ENCODE measurements around the gene UPK3A. TPM values are rescaled to one million over a fixed set of nuclear protein-coding genes. Genes with fewer than 3 reads are reported as not detected.

Gene UPK3A
- total RNA-seq, 2 experiments from 2014 or later: not detected

DNA sequence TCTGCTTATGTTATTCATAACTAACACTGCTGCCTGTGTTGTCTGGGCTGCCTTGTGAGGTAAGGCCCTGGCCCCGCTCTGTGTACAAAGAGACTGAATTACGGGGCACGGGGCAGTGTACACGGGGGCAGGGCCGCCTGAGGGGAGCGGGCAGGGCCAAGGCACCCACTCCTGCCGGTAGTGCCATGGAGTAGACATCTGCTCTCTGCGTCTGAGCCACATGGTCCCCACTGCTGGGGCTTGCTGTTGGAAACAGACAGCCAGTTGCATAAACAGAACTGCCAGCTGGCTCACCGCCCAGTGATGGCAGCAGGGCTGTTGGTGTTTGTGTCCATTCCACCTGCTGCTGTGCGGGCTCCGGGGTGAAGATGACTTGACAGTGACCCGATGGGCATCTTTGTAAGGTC lies 44.8 kb downstream of the UPK3A start:
- Histone ChIP-seq H3K4me3 (ENCODE audit: low read length) (no peak overlapping the region), H3K9me3 (ENCODE audit: control insufficient read depth in 1 of 2, insufficient read depth in 1 of 2, low read length in 2 of 2) (no peaks in the 10 kb centered on the region), H3K4me1 (ENCODE audit: insufficient read depth, low read length) (peaks cover 11% of the 10 kb centered on the region), H3K36me3 (ENCODE audit: insufficient read depth, low read length) (peaks cover 75% of the 10 kb centered on the region), H3K27ac (ENCODE audit: low read depth in 1 of 2, low read length in 2 of 2) (no peak overlapping the region), H3K27me3 (ENCODE audit: control insufficient read depth in 1 of 2, insufficient read depth in 2 of 2, low read length in 2 of 2) (no peaks in the 10 kb centered on the region)
- DNase-seq: no peak
- TF ChIP-seq, protein P1, sequence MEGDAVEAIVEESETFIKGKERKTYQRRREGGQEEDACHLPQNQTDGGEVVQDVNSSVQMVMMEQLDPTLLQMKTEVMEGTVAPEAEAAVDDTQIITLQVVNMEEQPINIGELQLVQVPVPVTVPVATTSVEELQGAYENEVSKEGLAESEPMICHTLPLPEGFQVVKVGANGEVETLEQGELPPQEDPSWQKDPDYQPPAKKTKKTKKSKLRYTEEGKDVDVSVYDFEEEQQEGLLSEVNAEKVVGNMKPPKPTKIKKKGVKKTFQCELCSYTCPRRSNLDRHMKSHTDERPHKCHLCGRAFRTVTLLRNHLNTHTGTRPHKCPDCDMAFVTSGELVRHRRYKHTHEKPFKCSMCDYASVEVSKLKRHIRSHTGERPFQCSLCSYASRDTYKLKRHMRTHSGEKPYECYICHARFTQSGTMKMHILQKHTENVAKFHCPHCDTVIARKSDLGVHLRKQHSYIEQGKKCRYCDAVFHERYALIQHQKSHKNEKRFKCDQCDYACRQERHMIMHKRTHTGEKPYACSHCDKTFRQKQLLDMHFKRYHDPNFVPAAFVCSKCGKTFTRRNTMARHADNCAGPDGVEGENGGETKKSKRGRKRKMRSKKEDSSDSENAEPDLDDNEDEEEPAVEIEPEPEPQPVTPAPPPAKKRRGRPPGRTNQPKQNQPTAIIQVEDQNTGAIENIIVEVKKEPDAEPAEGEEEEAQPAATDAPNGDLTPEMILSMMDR (IDR thresholded peaks at IDR 0.05): no peak
- Mint-ChIP-seq H3K9me3 (no peaks in the 10 kb centered on the region), H3K4me1 (ENCODE audit: low read depth) (peaks cover 24% of the 10 kb centered on the region), H3K27me3 (no peaks in the 10 kb centered on the region), H3K4me3 (no peak overlapping the region), H3K27ac (no peak overlapping the region), H3K36me3 (ENCODE audit: low read depth) (peaks cover 88% of the 10 kb centered on the region)
- POLR2A ChIA-PET: no interaction called here
- intact Hi-C loops (cut with DNase I, micrococcal nuclease): no loop called here
- CTCF ChIA-PET: no interaction called here
- ATAC-seq (ENCODE audit: poor library complexity): no peak

DNA sequence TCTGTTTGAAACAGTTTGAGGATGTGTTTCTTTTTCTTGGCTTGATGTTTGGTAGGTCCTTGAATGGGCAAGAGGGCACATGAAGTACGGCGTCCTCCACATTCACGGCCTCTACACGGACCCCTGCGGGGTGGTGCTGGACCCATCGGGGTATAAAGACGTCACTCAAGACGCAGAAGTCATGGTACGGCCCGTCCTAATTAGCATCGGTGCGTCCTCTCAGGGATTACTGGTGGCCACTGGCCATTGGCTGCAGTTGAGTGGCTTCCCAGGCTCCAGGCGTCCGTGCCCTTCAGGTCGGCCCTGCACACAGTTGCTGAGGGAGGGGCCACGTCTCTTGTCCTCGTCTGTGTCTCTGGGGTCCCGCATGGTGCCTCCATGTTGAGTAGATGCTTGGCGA lies 45.8 kb downstream of the UPK3A start:
- Mint-ChIP-seq H3K27me3 (no peaks in the 10 kb centered on the region), H3K4me3 (no peak overlapping the region), H3K9me3 (no peaks in the 10 kb centered on the region), H3K27ac (peak overlapping the region; percentile 21), H3K4me1 (ENCODE audit: low read depth) (peaks cover 23% of the 10 kb centered on the region), H3K36me3 (ENCODE audit: low read depth) (peaks cover 88% of the 10 kb centered on the region)
- TF ChIP-seq, protein P1 (IDR thresholded peaks at IDR 0.05): no peak
- no peak overlapping the region for H3K4me3 ChIP-seq (ENCODE audit: low read length)
- POLR2A ChIA-PET: no interaction called here
- no peak for ATAC-seq (ENCODE audit: poor library complexity)
- H3K27me3 ChIP-seq (ENCODE audit: control insufficient read depth in 1 of 2, insufficient read depth in 2 of 2, low read length in 2 of 2): no peaks in the 10 kb centered on the region
- peaks cover 75% of the 10 kb centered on the region for H3K36me3 ChIP-seq (ENCODE audit: insufficient read depth, low read length)
- H3K4me1 ChIP-seq (ENCODE audit: insufficient read depth, low read length): peaks cover 6% of the 10 kb centered on the region
- no peak overlapping the region for H3K27ac ChIP-seq (ENCODE audit: low read depth in 1 of 2, low read length in 2 of 2)
- intact Hi-C loops (cut with DNase I, micrococcal nuclease): no loop called here
- no peaks in the 10 kb centered on the region for H3K9me3 ChIP-seq (ENCODE audit: control insufficient read depth in 1 of 2, insufficient read depth in 1 of 2, low read length in 2 of 2)
- CTCF ChIA-PET: no interaction called here
- DNase-seq: no peak

DNA sequence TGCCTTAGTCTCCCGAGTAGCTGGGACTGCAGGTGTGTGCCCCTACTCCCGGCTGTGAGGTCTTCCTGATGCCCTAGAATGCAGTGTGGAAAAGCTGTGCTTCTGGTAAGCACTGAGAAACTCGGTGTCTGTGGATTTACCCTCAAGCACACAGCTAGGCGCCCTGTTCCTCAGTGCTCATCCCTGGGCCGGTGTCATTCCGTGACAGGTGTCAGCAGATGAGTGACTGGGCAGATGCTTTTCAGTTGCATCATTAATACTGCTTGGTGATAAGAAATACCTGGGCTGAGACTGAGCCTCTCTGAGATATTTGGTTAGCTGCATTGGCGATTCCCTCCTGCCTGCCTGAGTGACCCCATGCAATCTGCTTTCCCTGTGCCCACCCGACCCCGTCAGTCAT lies 46.7 kb downstream of the UPK3A start:
- no peak overlapping the region for H3K27ac Mint-ChIP-seq

More for the DNA sequence above, 46.7 kb downstream of the UPK3A start:
- peaks cover 29% of the 10 kb centered on the region for H3K4me1 Mint-ChIP-seq (ENCODE audit: low read depth)
- H3K27ac ChIP-seq (ENCODE audit: low read depth in 1 of 2, low read length in 2 of 2): no peak overlapping the region
- peaks cover 5% of the 10 kb centered on the region for H3K4me1 ChIP-seq (ENCODE audit: insufficient read depth, low read length)
- H3K4me3 Mint-ChIP-seq: no peak overlapping the region
- DNase-seq: no peak
- H3K9me3 Mint-ChIP-seq: no peaks in the 10 kb centered on the region
- H3K4me3 ChIP-seq (ENCODE audit: low read length): no peak overlapping the region
- CTCF ChIA-PET: no interaction called here
- intact Hi-C loops (cut with DNase I, micrococcal nuclease): no loop called here
- POLR2A ChIA-PET: no interaction called here
- H3K27me3 ChIP-seq (ENCODE audit: control insufficient read depth in 1 of 2, insufficient read depth in 2 of 2, low read length in 2 of 2): no peaks in the 10 kb centered on the region
- H3K36me3 Mint-ChIP-seq (ENCODE audit: low read depth): peaks cover 89% of the 10 kb centered on the region
- H3K9me3 ChIP-seq (ENCODE audit: control insufficient read depth in 1 of 2, insufficient read depth in 1 of 2, low read length in 2 of 2): no peaks in the 10 kb centered on the region
- peaks cover 76% of the 10 kb centered on the region for H3K36me3 ChIP-seq (ENCODE audit: insufficient read depth, low read length)
- no peak for ATAC-seq (ENCODE audit: poor library complexity)
- TF ChIP-seq, protein P1 (IDR thresholded peaks at IDR 0.05): no peak
- no peaks in the 10 kb centered on the region for H3K27me3 Mint-ChIP-seq

All from CD4-positive, alpha-beta T cell (primary cell).